ENCODE measurements around the gene DNAJC21. TPM values are rescaled to one million over a fixed set of nuclear protein-coding genes. Genes with fewer than 3 reads are reported as not detected.

The DNAJC21 gene
- total RNA-seq, 1 donor from 2014 or later: 57.7 TPM

- no peaks in the 10 kb centered on the region for H3K9me3 ChIP-seq
- no peaks in the 10 kb centered on the region for H3K36me3 ChIP-seq
- TF ChIP-seq CTCF (IDR thresholded peaks at IDR 0.05): no peak
- ATAC-seq: no peak
- no peak overlapping the region for H3K4me3 ChIP-seq
- no peaks in the 10 kb centered on the region for H3K4me1 ChIP-seq
- H3K27ac ChIP-seq: no peak overlapping the region
- no peaks in the 10 kb centered on the region for H3K27me3 ChIP-seq
- intact Hi-C loops (cut with DNase I): no loop called here
- no peak for DNase-seq
Measured at GRCh38 chr5:34996261-34996660, 66.9 kb downstream of the DNAJC21 start.

DNA sequence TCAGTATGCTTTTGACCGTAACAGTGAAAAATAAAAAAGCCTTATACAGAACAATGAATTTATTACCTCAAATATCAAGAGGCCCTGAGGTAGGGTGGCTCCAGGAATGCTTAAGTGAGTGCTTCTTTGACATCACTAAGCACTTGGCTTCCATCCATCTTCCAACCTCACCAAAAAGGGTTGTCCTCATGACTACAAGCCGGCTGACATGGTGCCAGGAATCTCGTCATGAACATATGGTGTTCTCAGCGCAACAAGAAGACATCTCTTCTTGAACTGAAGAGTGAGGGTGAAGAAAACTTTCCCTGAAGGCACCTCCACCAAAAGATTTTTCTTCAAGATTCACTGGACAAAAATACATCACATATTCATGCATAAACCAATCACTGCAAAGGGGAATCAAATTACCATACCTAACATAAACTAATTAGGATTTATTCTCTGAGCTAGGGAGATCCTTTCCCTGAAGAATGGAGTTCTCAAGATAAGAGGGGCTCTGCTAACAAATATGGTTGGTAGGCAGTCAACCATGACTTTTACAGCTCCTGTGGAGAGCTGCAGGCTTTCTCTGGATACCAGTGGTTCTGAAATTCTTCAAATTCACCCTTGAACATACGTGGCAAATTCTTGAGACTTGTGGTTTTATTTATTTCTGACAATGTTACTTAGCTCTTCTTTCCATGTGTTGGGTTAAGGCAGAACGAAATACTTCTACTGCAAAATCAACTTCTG lies 68.9 kb downstream of the DNAJC21 start:
- intact Hi-C loops (cut with DNase I): no loop called here
- DNase-seq (no peak), ATAC-seq (no peak)
- Histone ChIP-seq H3K9me3 (no peaks in the 10 kb centered on the region), H3K27me3 (no peaks in the 10 kb centered on the region), H3K27ac (no peak overlapping the region), H3K4me1 (no peaks in the 10 kb centered on the region), H3K36me3 (no peaks in the 10 kb centered on the region), H3K4me3 (no peak overlapping the region)
- no peak for TF ChIP-seq CTCF (IDR thresholded peaks at IDR 0.05)

DNA sequence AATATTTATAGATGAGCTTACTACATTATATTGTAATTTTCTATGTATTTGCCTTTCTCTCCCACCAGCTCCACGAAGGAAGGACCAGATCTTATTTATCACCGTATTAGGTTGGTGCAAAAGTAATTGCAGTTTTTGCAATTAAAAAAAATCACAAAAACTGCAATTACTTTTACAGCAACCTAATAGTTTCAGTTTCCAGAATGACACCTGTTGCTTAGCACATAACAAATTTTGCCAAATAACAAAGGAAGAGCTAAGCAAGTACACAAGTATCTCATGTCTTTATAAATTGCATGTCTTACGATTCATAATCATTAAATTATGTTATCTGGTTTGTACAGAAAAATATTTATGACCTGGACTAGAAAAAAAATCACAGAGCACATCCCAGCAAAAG lies 72.5 kb downstream of the DNAJC21 start:
- Histone ChIP-seq H3K9me3 (no peaks in the 10 kb centered on the region), H3K4me3 (no peak overlapping the region), H3K4me1 (no peaks in the 10 kb centered on the region), H3K36me3 (no peaks in the 10 kb centered on the region), H3K27ac (no peak overlapping the region), H3K27me3 (no peaks in the 10 kb centered on the region)
- TF ChIP-seq CTCF (IDR thresholded peaks at IDR 0.05): no peak
- no peak for DNase-seq
- ATAC-seq: no peak
- intact Hi-C loops (cut with DNase I): no loop called here

GRCh38 chr5:35002459-35002858 lies 73.1 kb downstream of the DNAJC21 start:
- no peak overlapping the region for H3K27ac ChIP-seq
- H3K36me3 ChIP-seq: no peaks in the 10 kb centered on the region
- H3K27me3 ChIP-seq: no peaks in the 10 kb centered on the region
- ATAC-seq (no peak), DNase-seq (no peak)
- TF ChIP-seq CTCF (IDR thresholded peaks at IDR 0.05): no peak
- H3K9me3 ChIP-seq: no peaks in the 10 kb centered on the region
- intact Hi-C loops (cut with DNase I): no loop called here
- no peaks in the 10 kb centered on the region for H3K4me1 ChIP-seq
- H3K4me3 ChIP-seq: no peak overlapping the region

DNA sequence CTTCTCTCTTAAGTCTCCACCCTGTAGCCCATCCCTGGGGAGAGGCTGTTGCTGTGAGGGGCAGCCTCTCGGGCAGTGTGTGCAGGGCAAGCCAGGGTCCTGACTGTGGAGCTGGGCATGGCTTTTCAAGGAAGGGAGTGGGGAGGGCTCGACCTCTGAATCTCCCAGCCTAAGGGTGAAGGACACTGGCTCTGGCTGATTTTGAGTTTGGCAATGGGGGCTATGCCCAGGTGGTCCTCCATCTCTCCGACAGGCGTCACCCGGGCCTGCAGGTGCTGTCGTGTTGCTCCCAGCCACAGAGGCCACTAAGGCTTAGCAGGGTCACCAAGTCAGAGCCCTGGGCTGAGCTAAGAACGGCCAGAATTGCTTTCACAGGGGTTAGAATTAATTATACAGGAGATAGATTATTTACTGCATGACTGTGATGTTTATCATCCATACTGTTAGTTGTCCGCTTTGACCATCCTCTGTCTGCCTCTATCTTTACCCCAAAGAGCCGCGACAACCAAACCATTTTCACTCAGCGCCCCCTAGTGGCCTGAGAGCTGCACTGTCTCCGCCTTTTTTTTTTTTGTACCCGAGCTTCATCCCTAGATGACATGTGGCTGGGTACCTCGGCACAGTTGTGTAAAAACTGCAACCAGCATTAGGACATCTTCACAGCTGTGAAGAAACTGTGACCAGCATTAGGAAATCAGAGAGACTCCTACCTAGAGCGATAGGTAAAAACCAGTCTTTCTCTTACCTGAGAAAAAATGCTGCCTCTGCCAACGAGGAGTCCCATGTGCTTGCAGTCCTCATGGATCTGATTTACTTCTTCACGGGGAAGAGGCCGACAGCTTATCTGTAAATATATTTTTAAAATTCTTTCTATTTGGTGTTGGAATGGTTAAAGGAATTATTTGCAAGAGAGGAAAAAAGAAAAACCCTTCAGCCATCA lies 73.9 kb downstream of the DNAJC21 start:
- no peak overlapping the region for H3K4me3 ChIP-seq
- peak; percentile 66 for DNase-seq
- no peaks in the 10 kb centered on the region for H3K4me1 ChIP-seq
- intact Hi-C loops (cut with DNase I): no loop called here
- peak; percentile 87 for ATAC-seq
- TF ChIP-seq CTCF (IDR thresholded peaks at IDR 0.05): peak; percentile 87
- no peaks in the 10 kb centered on the region for H3K9me3 ChIP-seq
- no peaks in the 10 kb centered on the region for H3K27me3 ChIP-seq
- H3K36me3 ChIP-seq: no peaks in the 10 kb centered on the region
- no peak overlapping the region for H3K27ac ChIP-seq
